ENCODE results near the gene MACROD2. TPM values are rescaled to one million over a fixed set of nuclear protein-coding genes. Genes with fewer than 3 reads are reported as not detected.

MACROD2 gene
- total RNA-seq, 1 experiment from 2014 or later, result 1.4 TPM

GRCh38 chr20:15570156-15570555, 1574.8 kb downstream of the MACROD2 start:
- Histone ChIP-seq H3K27me3 (replicated peaks; ENCODE audit: insufficient read depth, low read depth, low read length, poor library complexity) (no peaks in the 10 kb centered on the region), H3K36me3 (ENCODE audit: insufficient read depth, low read length, poor library complexity, severe bottlenecking) (no peaks in the 10 kb centered on the region), H3K27ac (ENCODE audit: low read depth, low read length, poor library complexity, severe bottlenecking) (no peak overlapping the region), H3K4me1 (ENCODE audit: insufficient read depth, low read length, poor library complexity, severe bottlenecking) (no peaks in the 10 kb centered on the region), H3K4me3 (ENCODE audit: low read depth, low read length, poor library complexity, severe bottlenecking) (no peak overlapping the region), H3K9me3 (ENCODE audit: low read depth, low read length, poor library complexity, severe bottlenecking) (peaks cover 27% of the 10 kb centered on the region)
- TF ChIP-seq EZH2 (IDR thresholded peaks at IDR 0.05; ENCODE audit: borderline replicate concordance, low read depth, low read length, poor library complexity, severe bottlenecking) (no peak), CTCF (conservative IDR thresholded peaks at IDR 0.05; ENCODE audit: low read depth, low read length) (no peak)
- no peak for DNase-seq (ENCODE audit: low spot score)
- ChIA-PET POLR2A (ENCODE audit: low non-redundant PET) (no interaction called here), CTCF (no interaction called here)
- intact Hi-C loops (cut with micrococcal nuclease; ENCODE audit: unreplicated experiment), result no loop called here
- no TSS peak for BruUV-seq (replicated peaks)

GRCh38 chr20:15571056-15571455, 1575.7 kb downstream of the MACROD2 start:
- Histone ChIP-seq H3K27me3 (replicated peaks; ENCODE audit: insufficient read depth, low read depth, low read length, poor library complexity) (no peaks in the 10 kb centered on the region), H3K4me1 (ENCODE audit: insufficient read depth, low read length, poor library complexity, severe bottlenecking) (no peaks in the 10 kb centered on the region), H3K9me3 (ENCODE audit: low read depth, low read length, poor library complexity, severe bottlenecking) (peaks cover 27% of the 10 kb centered on the region), H3K27ac (ENCODE audit: low read depth, low read length, poor library complexity, severe bottlenecking) (no peak overlapping the region), H3K4me3 (ENCODE audit: low read depth, low read length, poor library complexity, severe bottlenecking) (no peak overlapping the region), H3K36me3 (ENCODE audit: insufficient read depth, low read length, poor library complexity, severe bottlenecking) (no peaks in the 10 kb centered on the region)
- DNase-seq (ENCODE audit: low spot score), result no peak
- TF ChIP-seq EZH2 (IDR thresholded peaks at IDR 0.05; ENCODE audit: borderline replicate concordance, low read depth, low read length, poor library complexity, severe bottlenecking) (no peak), CTCF (conservative IDR thresholded peaks at IDR 0.05; ENCODE audit: low read depth, low read length) (no peak)
- intact Hi-C loops (cut with micrococcal nuclease; ENCODE audit: unreplicated experiment), result no loop called here
- ChIA-PET CTCF (no interaction called here), POLR2A (ENCODE audit: low non-redundant PET) (no interaction called here)
- BruUV-seq (replicated peaks), result no TSS peak

GRCh38 chr20:15575255-15575654, 1579.9 kb downstream of the MACROD2 start:
- Histone ChIP-seq H3K36me3 (ENCODE audit: insufficient read depth, low read length, poor library complexity, severe bottlenecking) (no peaks in the 10 kb centered on the region), H3K4me1 (ENCODE audit: insufficient read depth, low read length, poor library complexity, severe bottlenecking) (no peaks in the 10 kb centered on the region), H3K9me3 (ENCODE audit: low read depth, low read length, poor library complexity, severe bottlenecking) (peaks cover 18% of the 10 kb centered on the region), H3K4me3 (ENCODE audit: low read depth, low read length, poor library complexity, severe bottlenecking) (no peak overlapping the region), H3K27me3 (replicated peaks; ENCODE audit: insufficient read depth, low read depth, low read length, poor library complexity) (no peaks in the 10 kb centered on the region), H3K27ac (ENCODE audit: low read depth, low read length, poor library complexity, severe bottlenecking) (no peak overlapping the region)
- BruUV-seq (replicated peaks), result no TSS peak
- TF ChIP-seq CTCF (conservative IDR thresholded peaks at IDR 0.05; ENCODE audit: low read depth, low read length), result no peak
- no peak for TF ChIP-seq EZH2 (IDR thresholded peaks at IDR 0.05; ENCODE audit: borderline replicate concordance, low read depth, low read length, poor library complexity, severe bottlenecking)
- ChIA-PET CTCF (no interaction called here), POLR2A (ENCODE audit: low non-redundant PET) (no interaction called here)
- no peak for DNase-seq (ENCODE audit: low spot score)
- intact Hi-C loops (cut with micrococcal nuclease; ENCODE audit: unreplicated experiment), result no loop called here
